DND-41 (cell line): ENCODE results near the gene RASGRP2.

Source experiments
- CTCF ChIP-seq: IDR thresholded peaks from 2 replicates; pipeline ENCODE4 v1.5.1; 2012; ENCODE audit warnings: borderline replicate concordance, low read length, moderate library complexity, mild to moderate bottlenecking; ENCODE audit not compliant: poor library complexity, severe bottlenecking; ENCODE audit errors: extremely low read depth
- EZH2 ChIP-seq: IDR thresholded peaks from 3 replicates; pipeline ENCODE4 v1.6.1; 2012; ENCODE audit warnings: borderline replicate concordance, low read depth, mild to moderate bottlenecking, moderate library complexity, low read length, inconsistent platforms; ENCODE audit not compliant: severe bottlenecking

- TF ChIP-seq EZH2 (no peak), CTCF (no peak)
Observed at GRCh38 chr11:64772303-64773018, 28.5 kb upstream of the RASGRP2 start.
